K562 (cell line): ENCODE data around the gene DOK3. TPM values are rescaled to one million over a fixed set of nuclear protein-coding genes. Genes with fewer than 3 reads are reported as not detected.
A peak's percentile ranks its signal among the peaks of the same experiment; 100 is the strongest.

ENCODE experiments used
- MAFG ChIP-seq: fragments of 450-650 bp; conservative IDR thresholded peaks from 2 replicates; pipeline ENCODE4 v1.6.1; 2016; ENCODE audit warnings: missing genetic modification characterization, missing compliant biosample characterization
- STAT5A ChIP-seq: IDR thresholded peaks from 2 replicates; pipeline ENCODE4 v1.6.1; 2012; ENCODE audit warnings: low read length, inconsistent platforms, borderline replicate concordance
- YY1 ChIP-seq, 3 experiments: IDR thresholded peaks; 2 replicates each; pipeline ENCODE4 v1.6.1; 2011; ENCODE audit warnings: low read length in 2 of 3, mild to moderate bottlenecking in 2 of 3, moderate library complexity in 2 of 3, borderline replicate concordance in 1 of 3, control low read depth in 1 of 3, low read depth in 1 of 3; ENCODE audit not compliant: insufficient read depth in 3 of 3, insufficient replicate concordance in 2 of 3, control insufficient read depth in 1 of 3, insufficient read length in 1 of 3; ENCODE audit errors: extremely low read depth in 1 of 3
- ZNF175 ChIP-seq: fragments of 200-800 bp; sonication (Bioruptor generic); IDR thresholded peaks from 2 replicates; pipeline ENCODE4 v1.6.1; 2016; ENCODE audit warnings: low read depth, mild to moderate bottlenecking, missing genetic modification characterization, missing compliant biosample characterization
- ZNF184 ChIP-seq: sonication (generic); formaldehyde crosslinking; IDR thresholded peaks from 2 replicates; pipeline ENCODE4 v1.5.0; 2020; ENCODE audit warnings: missing genetic modification reagents
- ZNF253 ChIP-seq: fragments of 250-450 bp; sonication (Bioruptor Pico); conservative IDR thresholded peaks from 2 replicates; pipeline ENCODE4 v1.6.1; 2021; ENCODE audit warnings: mild to moderate bottlenecking
- polyA plus RNA-seq, 8 experiments: library from polyadenylated mRNA; depleted of rRNA in 4 of 8; stranded (reverse) in 5 of 8; unstranded in 3 of 8; fragments of >200 nt; fragmentation: Nextera tagmentation in 2 of 8; fragmentation: Illumina TruSeq in 1 of 8; extraction: Ambion mirVana in 2 of 8; extraction: Trizol in 1 of 8; gene quantifications; 2 replicates each; pipeline versions ENCODE4 v1.2.1 to v1.2.3, GENCODE V29; 2011 to 2014; ENCODE audit warnings: inconsistent platforms in 1 of 8, missing spikeins in 1 of 8
- total RNA-seq, 7 experiments: library from RNA; depleted of rRNA in 6 of 7; stranded (reverse); fragments of >200 nt in 6 of 7; fragmentation: Illumina TruSeq in 2 of 7; extraction: Trizol in 2 of 7; gene quantifications; 2 replicates each; pipeline versions ENCODE4 v1.2.1 to v1.2.3, GENCODE V29; 2011 to 2021; ENCODE audit warnings: low replicate concordance in 1 of 7
- TF ChIP-seq, protein P1 (sequence below): fragments of 150-350 bp; IDR thresholded peaks from 2 replicates; pipeline ENCODE4 v1.6.1; 2014; ENCODE audit warnings: low read depth, mild to moderate bottlenecking, low read length, borderline replicate concordance
- TF ChIP-seq, protein P2 (sequence below): sonication (generic); formaldehyde crosslinking; IDR thresholded peaks from 2 replicates; pipeline ENCODE4 v1.8.1; 2023; ENCODE audit warnings: mild to moderate bottlenecking, missing genetic modification reagents
- TF ChIP-seq, protein P3 (sequence below): fragments of 250-450 bp; sonication (Bioruptor Pico); IDR thresholded peaks from 2 replicates; pipeline ENCODE4 v1.5.0; 2022; ENCODE audit warnings: mild to moderate bottlenecking
- TF ChIP-seq, protein P4 (sequence below): sonication (generic); formaldehyde crosslinking; IDR thresholded peaks from 2 replicates; pipeline ENCODE4 v1.8.0; 2022; ENCODE audit warnings: mild to moderate bottlenecking, low read depth, missing genetic modification reagents
- TF ChIP-seq, protein P5 (sequence below): fragments of 450-650 bp; IDR thresholded peaks from one replicate; pipeline ENCODE4 v1.6.1; 2018; ENCODE audit warnings: mild to moderate bottlenecking, moderate library complexity; ENCODE audit not compliant: partially characterized antibody
- TF ChIP-seq, protein P6 (sequence below): fragments of 450-650 bp; IDR thresholded peaks from 2 replicates; pipeline ENCODE4 v1.6.1; 2016

The DOK3 gene
- total and polyA plus RNA-seq, 9 of the 15 experiments (the other 6 are each of a cell fraction or from before 2014, with no cell fraction given) = 1.3 to 23.0 (median 8.0) TPM

DNA sequence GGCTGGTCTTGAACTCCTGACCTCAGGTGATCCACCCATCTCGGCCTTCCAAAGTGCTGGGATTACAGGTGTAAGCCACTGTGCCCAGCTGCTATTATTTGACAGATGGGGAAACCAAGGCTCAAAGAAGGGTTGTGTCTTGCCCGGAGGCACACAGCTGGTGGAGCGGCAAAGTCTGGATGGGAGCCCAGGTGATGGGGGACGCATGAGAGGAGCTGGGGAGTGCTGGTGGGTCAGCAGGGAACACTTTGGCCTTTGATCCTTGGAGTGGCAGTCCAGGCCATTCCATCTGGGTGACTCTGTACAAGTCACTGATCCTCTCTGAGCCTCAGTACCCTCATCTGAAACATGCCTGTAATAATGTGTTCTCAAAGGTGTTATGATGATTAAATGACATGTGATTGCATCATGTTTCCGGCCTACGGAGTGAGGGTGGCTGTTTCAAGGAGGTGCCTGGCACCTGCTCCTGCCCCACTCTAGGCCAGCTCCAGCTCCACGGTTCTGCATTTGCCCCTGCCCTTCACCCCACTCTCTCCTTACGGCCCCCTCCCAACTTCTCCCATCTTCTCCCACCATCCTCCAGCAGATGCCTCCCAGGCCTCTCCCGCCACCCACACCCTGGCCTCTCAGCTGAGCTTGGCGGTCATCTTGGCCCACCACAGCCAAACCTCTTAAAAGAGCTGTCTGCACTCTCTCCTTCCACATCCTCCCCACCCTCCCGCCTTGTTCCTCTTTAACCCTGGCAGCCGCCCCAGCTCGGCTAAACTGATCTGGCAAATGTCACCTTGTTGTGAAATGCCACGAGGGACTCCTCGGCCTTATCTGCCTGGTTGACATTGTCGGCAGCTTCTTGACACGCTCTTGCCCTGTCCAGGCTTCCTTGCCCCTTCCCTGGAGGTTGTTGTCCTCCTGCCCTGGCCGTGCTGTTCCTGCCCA, 30.6 kb downstream of the DOK3 start (continued):
- TF ChIP-seq, protein P1, sequence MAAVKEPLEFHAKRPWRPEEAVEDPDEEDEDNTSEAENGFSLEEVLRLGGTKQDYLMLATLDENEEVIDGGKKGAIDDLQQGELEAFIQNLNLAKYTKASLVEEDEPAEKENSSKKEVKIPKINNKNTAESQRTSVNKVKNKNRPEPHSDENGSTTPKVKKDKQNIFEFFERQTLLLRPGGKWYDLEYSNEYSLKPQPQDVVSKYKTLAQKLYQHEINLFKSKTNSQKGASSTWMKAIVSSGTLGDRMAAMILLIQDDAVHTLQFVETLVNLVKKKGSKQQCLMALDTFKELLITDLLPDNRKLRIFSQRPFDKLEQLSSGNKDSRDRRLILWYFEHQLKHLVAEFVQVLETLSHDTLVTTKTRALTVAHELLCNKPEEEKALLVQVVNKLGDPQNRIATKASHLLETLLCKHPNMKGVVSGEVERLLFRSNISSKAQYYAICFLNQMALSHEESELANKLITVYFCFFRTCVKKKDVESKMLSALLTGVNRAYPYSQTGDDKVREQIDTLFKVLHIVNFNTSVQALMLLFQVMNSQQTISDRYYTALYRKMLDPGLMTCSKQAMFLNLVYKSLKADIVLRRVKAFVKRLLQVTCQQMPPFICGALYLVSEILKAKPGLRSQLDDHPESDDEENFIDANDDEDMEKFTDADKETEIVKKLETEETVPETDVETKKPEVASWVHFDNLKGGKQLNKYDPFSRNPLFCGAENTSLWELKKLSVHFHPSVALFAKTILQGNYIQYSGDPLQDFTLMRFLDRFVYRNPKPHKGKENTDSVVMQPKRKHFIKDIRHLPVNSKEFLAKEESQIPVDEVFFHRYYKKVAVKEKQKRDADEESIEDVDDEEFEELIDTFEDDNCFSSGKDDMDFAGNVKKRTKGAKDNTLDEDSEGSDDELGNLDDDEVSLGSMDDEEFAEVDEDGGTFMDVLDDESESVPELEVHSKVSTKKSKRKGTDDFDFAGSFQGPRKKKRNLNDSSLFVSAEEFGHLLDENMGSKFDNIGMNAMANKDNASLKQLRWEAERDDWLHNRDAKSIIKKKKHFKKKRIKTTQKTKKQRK = no peak
- TF ChIP-seq, protein P2, sequence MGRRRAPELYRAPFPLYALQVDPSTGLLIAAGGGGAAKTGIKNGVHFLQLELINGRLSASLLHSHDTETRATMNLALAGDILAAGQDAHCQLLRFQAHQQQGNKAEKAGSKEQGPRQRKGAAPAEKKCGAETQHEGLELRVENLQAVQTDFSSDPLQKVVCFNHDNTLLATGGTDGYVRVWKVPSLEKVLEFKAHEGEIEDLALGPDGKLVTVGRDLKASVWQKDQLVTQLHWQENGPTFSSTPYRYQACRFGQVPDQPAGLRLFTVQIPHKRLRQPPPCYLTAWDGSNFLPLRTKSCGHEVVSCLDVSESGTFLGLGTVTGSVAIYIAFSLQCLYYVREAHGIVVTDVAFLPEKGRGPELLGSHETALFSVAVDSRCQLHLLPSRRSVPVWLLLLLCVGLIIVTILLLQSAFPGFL (CRISPR knock-in tag) = no peak
- TF ChIP-seq ZNF184 (CRISPR knock-in tag) (no peak), YY1 (IDR thresholded peaks at IDR 0.05; ENCODE audit: borderline replicate concordance in 1 of 3, control insufficient read depth in 1 of 3, extremely low read depth in 1 of 3, insufficient read depth in 3 of 3, insufficient read length in 1 of 3, insufficient replicate concordance in 2 of 3, low read depth in 1 of 3, low read length in 2 of 3) (no peak), STAT5A (no peak), ZNF253 (no peak), MAFG (no peak), ZNF175 (peak; percentile 71; the same call in 1 of the 2 replicates)
- TF ChIP-seq, protein P3, sequence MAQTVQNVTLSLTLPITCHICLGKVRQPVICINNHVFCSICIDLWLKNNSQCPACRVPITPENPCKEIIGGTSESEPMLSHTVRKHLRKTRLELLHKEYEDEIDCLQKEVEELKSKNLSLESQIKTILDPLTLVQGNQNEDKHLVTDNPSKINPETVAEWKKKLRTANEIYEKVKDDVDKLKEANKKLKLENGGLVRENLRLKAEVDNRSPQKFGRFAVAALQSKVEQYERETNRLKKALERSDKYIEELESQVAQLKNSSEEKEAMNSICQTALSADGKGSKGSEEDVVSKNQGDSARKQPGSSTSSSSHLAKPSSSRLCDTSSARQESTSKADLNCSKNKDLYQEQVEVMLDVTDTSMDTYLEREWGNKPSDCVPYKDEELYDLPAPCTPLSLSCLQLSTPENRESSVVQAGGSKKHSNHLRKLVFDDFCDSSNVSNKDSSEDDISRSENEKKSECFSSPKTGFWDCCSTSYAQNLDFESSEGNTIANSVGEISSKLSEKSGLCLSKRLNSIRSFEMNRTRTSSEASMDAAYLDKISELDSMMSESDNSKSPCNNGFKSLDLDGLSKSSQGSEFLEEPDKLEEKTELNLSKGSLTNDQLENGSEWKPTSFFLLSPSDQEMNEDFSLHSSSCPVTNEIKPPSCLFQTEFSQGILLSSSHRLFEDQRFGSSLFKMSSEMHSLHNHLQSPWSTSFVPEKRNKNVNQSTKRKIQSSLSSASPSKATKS (CRISPR knock-in tag) = no peak
- TF ChIP-seq, protein P4, sequence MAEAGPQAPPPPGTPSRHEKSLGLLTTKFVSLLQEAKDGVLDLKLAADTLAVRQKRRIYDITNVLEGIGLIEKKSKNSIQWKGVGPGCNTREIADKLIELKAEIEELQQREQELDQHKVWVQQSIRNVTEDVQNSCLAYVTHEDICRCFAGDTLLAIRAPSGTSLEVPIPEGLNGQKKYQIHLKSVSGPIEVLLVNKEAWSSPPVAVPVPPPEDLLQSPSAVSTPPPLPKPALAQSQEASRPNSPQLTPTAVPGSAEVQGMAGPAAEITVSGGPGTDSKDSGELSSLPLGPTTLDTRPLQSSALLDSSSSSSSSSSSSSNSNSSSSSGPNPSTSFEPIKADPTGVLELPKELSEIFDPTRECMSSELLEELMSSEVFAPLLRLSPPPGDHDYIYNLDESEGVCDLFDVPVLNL = no peak
- TF ChIP-seq, protein P5, sequence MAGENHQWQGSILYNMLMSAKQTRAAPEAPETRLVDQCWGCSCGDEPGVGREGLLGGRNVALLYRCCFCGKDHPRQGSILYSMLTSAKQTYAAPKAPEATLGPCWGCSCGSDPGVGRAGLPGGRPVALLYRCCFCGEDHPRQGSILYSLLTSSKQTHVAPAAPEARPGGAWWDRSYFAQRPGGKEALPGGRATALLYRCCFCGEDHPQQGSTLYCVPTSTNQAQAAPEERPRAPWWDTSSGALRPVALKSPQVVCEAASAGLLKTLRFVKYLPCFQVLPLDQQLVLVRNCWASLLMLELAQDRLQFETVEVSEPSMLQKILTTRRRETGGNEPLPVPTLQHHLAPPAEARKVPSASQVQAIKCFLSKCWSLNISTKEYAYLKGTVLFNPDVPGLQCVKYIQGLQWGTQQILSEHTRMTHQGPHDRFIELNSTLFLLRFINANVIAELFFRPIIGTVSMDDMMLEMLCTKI = no peak
- TF ChIP-seq, protein P6, sequence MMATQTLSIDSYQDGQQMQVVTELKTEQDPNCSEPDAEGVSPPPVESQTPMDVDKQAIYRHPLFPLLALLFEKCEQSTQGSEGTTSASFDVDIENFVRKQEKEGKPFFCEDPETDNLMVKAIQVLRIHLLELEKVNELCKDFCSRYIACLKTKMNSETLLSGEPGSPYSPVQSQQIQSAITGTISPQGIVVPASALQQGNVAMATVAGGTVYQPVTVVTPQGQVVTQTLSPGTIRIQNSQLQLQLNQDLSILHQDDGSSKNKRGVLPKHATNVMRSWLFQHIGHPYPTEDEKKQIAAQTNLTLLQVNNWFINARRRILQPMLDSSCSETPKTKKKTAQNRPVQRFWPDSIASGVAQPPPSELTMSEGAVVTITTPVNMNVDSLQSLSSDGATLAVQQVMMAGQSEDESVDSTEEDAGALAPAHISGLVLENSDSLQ = no peak; the same call in 1 of the 2 replicates
